HG03439 (cell line): ENCODE data around the gene APLP1.
"Not testable (repeated sequence)": the region's sequence is repeated elsewhere in the genome, so short reads cannot be mapped to it uniquely, and the experiment has no call there.

Experiments
- ATAC-seq: cut with Tn5 transposase; IDR thresholded peaks from one replicate; pipeline ENCODE4 v1.9.1; 2021; ENCODE audit warnings: mild to moderate bottlenecking, moderate library complexity; ENCODE audit not compliant: unreplicated experiment

APLP1 gene

DNA sequence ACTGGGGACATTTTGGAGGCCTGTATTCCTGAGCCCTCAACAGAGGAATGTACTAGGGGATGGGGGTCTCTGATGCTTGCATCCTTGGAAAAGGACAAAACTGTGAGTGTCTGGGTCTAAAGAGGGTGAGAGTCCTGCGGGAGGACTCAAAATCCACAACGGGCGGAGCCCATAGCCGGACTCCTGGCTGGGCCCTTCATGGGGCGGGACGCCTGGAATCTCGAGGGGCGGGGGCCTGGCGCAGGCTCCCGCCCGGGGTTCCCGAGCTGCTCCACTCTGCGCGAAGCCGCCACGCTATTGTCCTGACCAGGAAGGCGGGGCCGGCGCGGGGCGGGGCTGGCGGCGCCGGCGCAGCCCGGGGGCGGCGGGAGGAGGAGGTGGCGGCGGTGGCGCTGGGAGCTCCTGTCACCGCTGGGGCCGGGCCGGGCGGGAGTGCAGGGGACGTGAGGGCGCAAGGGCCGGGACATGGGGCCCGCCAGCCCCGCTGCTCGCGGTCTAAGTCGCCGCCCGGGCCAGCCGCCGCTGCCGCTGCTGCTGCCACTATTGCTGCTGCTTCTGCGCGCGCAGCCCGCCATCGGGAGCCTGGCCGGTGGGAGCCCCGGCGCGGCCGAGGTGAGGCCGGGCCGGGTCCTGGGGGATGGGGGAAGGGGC lies at the start of gene APLP1:
TSS of gene APLP1 (plus strand) at position 403 of the 651 bp plus-strand sequence. CDS start at position 466, 63 bp downstream.
- peak; percentile 42 for ATAC-seq

DNA sequence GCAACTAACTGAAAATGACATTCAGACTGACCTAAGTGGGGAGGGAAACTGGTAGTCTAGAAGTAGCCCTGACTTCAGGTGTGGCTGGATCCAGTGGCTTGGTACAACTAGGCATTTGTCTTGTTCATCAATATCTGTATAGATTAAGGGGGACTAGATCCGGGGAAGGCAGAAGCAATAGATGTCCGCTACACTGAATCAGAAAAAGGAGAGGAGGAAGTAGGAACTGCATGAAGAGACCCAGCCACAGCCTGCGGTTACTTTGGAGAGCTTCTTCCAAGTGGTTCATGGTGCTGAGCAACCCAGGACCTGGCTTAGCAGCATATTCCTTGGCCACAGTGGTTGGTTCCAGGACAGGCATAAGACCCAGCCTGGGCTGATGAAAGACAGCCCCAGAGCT lies 45.8 kb upstream of the APLP1 start:
- no peak for ATAC-seq

DNA sequence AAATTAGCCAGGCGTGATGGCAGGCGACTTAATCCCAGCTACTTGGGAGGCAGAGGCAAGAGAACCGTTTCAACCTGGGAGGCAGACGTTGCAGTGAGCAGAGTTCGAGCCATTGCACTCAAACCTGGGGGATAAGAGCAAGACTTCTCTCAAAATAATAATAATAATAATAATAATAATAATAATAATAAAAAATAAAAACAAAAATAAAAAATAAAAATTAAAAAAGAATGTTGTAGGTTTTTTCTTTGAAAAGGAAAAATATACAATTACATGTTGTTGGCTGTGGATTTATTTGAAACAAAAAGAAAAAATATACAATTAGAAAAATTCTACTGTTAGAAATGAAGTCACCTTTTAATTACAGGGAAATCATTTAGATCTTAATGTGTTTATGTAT lies 44.2 kb upstream of the APLP1 start:
- ATAC-seq: no peak

DNA sequence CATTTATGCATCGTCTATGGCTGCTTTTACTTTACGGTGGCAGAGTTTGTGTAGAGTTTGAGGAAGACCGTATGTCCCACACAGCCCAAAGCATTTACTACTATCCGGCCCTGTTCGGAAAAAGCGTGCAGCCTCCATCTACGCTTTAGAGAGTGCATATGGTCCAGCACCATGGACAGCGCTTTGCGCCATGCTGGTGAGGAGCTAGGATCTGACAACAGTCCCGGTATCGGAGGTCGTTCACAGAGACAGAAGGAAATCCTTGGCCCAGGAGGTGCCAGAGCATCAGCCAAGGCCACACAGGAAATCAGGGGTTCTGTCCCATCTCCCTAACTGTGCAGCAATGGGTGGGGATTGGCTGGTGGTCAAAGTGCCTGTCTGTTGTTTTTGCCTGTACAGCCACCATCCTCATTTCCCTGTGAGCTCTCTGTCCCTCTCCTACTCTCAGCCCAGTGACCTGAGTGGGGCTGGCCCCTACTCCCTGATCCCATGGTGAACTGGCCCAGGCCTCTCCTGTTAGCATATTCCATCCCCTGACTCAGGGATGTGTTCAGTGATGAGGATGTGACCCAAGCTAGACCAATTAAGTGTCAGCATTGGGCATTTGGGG lies 39.6 kb upstream of the APLP1 start:
- no peak for ATAC-seq

DNA sequence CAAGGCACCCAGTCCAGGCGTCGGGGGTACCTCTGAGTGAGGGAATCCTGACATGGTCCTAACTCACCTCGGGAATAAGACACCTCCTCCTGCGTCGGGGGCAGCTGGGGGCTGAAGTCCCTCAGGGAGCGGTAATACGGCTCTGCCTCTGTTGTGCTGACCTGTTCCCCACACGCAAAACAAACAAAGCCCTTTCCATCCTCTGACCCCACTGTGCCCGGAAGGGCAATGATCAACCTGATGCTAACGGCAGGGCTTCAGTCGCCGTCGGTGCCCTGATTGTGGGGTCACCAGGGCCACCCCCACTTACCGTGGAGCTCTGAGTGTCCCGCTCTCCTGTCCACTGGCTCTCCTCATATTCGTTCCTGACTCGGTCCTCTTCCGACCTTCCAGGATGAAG lies 37.4 kb upstream of the APLP1 start:
- ATAC-seq: no peak

DNA sequence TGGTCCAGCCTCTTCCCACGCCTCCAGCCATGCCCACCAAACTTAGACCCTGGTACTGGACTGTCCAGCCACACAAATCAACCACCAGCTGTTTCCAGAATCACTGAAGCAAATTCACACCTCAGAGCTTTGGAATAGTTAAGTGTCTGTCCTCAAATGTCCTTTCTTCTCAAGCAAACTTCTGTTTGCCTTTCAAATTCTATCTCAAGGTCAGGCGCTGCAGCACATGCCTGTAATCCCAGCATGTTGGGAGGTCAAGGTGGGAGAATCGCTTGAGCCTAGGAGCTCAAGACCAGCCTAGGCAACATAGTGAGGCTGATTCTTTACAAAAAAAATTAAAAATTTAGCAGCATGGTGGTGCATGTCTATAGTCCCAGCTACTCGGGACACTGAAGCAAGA lies 36.3 kb upstream of the APLP1 start:
- no peak for ATAC-seq

DNA sequence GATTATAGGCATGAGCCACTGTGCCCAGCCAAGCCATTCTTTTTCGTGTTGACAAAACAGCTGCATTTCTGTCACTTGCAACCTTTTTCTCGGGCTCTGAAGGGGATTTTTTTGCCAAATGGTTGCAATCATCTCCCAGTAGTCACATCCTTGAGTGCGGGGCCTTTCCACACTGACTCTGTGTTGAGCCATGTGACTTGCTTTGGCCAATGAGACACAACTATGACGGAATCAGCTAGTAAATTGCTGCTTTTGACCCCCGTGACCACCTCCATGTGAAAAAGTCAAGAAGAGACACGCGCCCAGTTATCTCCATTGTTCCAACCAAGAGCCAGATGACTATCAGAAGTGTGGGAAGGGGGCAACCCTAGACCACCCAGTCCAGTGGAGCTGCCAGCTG lies 34.4 kb upstream of the APLP1 start:
- no peak for ATAC-seq

DNA sequence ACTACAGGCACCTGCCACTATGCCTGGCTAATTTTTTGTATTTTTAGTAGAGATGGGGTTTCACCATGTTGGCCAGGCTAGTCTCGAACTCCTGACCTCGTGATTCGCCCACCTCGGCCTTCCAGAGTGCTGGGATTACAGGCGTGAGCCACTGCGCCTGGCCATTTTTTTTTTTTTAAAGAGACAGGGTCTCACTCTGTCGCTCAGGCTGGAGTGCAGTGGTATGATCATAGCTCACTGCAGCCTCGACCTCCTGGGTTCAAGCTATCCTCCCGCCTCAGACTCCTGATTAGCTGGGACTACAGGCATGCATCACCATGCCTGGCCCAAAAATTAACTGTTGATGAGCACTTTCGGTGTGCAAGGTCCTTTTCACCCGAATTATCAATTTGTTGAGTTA lies 32.3 kb upstream of the APLP1 start:
- not testable (repeated sequence) for ATAC-seq

DNA sequence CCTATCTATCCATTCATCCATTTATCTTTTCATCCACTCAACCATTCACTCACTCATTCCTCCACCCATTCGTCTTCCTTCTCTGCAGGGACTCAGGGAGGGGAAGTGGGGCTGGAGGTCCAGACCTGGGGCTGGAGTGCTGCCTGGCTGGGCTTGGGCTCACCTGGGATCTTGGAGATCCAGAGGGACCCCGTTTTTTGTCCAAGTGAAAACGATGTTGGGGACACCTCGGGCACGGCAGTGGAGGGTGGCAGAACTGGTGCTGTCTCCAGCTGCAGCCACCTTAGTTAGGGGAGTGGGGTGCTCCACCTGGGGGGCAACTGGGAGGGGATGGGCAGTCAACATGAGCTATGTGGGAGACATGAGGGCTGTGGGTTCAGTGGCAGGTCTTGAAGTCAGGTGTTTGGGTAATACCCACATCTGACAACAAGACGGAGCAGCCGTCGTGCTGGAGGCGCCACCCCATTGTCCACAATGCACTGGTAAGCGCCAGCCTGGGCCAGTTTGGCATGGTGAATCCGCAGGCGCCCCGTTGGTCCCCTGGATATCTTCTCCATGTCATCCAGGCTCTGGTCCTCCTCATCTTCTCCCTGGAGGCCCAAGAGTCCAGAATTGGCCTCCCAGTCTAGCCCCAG lies 26.3 kb upstream of the APLP1 start:
- ATAC-seq: no peak

DNA sequence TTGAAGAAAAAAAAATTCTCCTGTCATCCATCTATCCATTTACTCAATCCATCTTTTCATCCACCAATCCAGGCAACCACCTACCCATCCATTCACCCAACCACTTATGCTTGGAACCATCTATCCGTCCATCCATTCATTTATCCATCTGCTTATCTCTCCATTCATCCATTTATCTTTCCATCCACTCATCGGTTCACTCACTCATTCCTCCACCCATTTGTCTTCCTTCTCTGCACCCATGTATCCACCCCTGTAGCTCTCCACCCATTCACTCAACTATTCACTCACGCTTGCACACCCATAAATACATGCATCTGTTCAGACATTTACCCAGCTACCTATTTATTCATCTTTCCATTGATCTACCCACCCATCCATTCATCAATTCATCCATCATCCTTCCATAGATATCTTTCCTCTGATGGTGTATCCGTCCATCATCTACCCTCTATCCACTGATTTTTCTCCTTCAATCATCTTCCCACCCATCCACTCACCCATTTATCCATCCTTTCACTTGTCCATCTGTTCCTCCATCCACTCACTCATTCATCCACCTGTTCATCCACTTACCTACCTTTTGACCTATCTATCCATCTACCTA lies 25.6 kb upstream of the APLP1 start:
- no peak for ATAC-seq

DNA sequence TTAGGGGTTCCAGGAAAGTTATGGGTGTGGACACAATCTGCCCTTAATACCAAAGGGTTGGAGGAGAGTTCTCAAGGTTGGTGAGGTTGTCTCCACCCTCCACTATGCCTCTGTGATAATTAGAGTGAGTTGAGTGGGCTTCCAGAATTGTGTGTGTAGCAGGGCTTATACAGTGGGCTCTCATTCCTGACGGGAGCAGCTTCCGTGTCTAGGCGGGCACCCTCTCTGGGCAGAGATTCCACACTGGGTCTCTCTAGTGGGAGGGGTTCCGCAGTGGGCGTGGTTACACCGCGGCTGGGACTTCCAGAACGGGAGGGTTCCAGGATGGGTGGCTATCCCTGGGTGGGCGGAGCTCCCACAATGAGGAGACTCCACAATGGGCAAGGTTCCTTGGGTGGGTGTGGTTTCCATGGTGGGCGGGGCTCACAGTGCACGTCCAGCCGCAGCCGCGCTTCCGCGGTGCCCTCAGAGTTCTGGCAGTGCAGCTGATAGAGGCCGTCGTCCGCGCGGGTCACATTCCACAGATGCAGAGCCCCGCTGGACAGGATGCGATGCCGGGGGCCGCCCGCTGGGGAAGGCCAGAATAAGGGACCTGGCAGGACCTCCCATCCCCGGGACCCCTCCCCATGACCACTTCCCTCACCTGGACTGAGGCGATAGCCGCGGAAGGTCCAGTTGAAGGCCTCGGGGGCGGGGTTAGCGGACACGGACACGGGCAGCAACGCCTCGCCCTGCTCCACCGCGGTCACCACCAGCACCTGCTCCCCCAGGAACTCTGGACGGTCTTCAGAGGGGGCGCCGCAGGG lies 24.5 kb upstream of the APLP1 start:
- no peak for ATAC-seq

DNA sequence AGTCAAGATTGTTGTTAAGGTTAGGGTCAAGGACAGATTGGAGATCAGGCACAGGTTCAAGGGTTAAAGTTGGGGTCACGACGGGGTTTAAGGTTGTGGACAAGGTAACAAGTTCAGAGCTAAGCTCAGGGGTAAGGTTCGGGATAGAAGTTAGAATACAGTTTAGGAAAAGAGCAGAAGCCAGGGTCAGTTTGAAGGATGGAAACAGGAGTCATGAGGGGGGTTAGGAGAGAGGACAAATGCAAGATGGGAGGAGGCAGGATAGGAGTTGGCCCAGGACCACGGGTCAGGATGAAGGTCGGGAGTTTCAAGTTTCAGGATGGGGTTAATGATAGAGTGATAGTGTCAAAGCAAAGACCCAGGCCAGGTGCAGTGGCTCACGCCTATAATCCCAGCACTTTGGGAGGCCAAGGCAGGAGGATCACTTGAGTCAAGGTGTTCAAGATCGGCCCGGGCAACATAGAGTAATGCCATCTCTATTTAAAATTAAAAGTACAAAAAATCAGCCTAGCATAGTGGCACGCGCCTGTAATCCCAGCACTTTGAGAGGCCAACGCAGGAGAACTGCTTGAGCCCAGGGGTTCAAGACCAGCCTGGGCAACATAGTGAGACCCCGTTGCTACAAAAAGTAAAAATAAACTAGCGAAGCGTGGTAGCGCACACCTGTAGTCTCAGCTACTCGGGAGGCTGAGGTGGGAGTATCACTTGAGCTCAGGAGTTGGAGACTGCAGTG lies 23.7 kb upstream of the APLP1 start:
- ATAC-seq: no peak

DNA sequence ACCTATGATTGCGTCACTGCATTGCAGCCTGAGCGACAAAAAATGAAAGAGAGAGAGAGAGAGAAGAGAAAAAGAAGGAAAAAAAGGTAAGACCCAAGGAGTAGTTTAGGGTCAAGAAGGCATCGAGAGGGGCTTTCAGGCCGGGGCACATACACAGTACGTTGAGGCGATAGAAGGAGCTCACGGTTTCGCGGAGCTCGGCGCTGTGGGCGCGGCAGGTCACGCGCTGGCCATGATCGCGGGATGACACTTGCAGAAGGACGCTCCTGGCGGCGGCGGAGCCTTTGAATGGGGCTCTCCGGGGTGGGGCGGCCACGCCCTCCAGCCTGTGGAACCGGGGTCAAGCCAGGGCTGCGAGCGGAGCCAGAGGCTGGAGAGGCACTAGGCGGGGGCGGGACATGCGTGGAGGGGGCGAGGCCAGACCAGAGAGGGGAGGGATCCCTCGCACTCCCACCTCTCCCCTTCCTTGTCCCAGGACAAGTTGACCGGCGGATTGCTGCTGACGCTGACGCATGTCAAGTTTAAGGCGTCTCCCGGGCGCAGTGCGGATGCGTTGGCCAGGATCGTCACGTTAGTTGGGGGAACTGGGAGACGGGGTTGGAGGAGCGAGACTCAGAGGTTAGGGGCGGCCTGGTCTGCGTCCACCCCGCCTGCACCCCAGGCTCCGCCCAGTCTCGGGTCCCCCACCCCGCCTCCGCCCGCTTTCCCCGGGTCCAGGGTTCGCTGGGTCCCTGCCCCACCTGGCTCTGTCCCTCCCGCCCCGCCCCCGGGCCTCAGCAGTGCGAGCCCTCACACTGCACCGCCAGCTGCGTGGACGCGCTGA lies 22.9 kb upstream of the APLP1 start:
- ATAC-seq: no peak

DNA sequence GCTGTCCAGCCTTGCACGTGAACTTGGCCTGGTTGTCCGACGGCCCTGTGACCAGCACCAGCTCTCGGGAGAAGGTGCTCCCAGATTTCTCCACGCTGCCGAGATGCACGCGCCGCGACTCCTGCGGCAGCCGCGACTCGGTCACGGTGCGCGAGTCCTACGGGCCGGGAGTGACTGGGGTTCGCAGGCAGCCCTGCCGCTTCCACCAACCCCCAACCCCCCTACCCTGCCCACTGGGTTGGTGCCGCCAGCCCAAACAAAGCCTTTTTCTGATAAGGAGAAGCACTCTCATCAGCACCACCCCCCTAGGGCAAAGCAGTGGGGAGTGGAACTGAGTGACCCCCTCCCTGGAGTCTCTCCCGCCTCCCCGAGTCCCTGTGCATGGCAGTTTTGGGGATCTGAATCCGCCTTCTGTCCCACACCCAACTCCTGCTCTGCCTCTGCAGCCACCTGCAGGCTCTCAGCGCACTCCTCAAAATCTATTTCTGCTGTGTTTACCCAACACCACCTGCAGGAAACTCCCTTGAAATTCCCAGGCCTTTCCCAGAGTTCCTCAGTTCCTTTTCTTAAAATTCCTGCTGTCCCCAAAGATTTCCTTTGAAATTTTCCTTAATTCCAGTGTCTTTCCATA lies 22.2 kb upstream of the APLP1 start:
- no peak for ATAC-seq

DNA sequence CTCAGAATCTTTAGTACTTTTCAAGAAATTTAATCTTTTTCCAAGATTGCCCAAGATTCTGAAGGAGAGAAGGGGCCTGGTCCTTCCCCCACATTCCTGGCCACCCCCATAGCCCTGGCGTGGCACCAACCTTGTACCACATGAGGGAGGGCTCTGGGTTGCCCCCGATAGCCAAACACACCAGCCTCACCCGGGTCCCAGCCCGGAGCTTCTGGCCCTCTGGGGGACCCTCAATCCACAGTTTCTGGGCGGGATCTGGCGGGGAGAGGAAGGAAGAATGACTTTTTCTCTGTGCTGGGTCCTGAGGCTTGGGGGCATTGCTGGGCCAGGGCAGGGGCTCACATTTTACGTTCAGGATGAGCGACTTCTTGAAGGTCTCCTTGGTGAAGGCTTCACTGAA lies 20.5 kb upstream of the APLP1 start:
- no peak for ATAC-seq

DNA sequence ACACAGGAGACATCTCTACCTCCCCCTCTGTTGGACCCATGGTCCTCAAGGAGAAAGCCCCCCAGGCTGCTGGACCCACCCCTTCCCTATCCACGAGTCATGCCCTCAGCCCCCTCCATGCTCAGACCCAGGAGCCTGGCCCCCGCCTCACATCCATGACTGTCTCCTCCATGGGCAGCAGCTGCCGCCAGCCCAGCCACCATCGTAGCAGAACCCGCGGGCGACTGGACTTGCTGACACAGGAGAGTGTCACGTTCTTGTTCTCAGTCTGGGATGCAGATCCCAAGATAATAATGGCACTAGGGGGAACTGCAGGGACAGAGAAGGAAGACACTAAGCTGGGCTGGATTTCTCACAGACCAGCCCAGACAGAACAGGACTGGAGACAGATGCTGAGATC lies 19.9 kb upstream of the APLP1 start:
- no peak for ATAC-seq

DNA sequence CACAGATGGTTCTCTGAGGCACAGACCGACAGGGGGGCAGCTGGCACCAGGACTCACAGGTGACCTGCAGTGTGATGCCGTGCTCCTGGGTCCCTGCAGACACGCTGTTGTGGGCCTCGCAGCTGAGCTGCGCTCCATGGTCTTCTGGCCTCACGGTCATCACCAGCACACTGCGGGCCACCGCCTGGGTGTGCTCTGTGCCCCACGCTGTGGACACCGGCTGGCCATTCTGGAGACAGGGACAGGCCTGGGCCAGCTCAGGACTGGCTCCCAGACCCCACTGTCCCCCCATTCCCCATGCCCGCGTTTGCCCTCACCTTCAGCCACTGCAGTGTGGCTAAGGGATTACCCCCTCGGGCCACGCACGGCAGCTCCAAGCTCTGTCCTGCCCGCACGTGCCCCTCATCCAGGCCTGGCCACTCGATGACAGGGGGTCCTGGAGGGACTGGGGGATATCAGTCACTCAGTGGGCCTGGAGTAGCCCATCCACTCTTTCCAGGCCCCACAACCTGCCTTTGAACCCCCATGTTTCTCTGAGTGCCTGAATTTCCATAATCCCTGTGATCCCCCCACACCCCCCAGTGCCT lies 19.4 kb upstream of the APLP1 start:
- no peak for ATAC-seq

DNA sequence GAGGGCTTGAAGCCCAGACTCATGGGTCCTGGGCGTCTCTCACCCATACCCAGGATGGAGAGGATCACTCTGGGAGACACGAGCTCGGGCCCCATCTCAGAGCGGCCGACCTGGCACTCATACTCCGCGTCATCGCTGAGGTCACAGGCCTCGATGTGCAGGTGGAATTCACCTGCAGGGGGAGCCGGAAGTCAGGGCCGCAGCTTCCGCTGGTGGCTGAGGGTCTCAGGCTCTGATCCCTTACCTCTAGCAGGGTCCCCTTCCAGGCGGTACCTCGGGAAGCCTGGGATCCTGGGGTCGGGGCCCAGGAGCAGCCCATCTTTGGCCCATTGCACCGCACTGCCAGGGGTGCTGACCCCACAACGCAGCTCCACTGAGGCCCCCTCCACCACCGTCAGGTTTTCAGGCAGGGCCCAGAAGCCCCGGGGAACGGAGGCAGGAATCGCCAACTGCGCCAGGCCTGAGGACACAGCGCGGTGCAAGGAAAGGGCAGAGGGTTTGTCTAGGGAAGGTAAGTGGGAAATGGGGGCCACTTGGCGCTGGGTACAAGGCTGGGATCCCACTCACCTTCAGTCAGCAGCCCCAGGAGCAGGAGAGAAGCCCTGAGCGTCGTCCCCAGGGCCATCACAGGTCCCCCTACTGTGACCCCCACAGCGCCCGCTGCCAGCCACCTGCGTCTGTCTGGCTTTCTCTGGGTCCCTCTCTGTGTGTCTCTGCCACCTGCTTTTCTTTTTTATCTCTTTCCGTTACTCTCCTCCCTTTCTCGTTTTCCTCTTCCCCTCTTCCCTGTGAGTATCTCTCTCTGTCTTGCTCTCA lies 17.0 kb upstream of the APLP1 start:
- no peak for ATAC-seq
